Measurements from ENCODE around the gene STAP1.
"Not testable (repeated sequence)": the region's sequence is repeated elsewhere in the genome, so short reads cannot be mapped to it uniquely, and the experiment has no call there.

DNA sequence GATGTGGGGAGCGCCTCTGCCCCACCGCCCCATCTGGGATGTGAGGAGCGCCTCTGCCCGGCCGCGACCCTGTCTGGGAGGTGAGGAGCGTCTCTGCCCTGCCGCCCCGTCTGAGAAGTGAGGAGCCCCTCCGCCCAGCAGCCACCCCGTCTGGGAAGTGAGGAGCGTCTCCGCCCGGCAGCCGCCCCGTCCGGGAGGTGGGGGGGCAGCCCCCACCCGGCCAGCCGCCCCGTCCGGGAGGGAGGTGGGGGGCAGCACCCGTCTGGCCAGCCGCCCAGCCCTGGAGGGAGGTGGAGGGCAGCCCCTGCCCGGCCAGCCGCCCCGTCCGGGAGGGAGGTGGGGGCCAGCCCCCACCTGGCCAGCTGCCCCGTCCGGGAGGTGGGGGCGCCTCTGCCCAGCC, 78.5 kb downstream of the STAP1 start:
- not testable (repeated sequence) for TF ChIP-seq EZH2 (IDR thresholded peaks at IDR 0.05; ENCODE audit: low read depth, low read length, severe bottlenecking); RAD21 (IDR thresholded peaks at IDR 0.05 in 1 of 2, conservative IDR thresholded peaks at IDR 0.05 in 1 of 2; ENCODE audit: low read depth in 2 of 2, low read length in 2 of 2); POLR2A (IDR thresholded peaks at IDR 0.05; ENCODE audit: control extremely low read depth in 1 of 2, low read depth in 2 of 2, low read length in 2 of 2); TAF1 (IDR thresholded peaks at IDR 0.05; ENCODE audit: low read depth, low read length); ASH2L (IDR thresholded peaks at IDR 0.05; ENCODE audit: low read length); JUN (IDR thresholded peaks at IDR 0.05; ENCODE audit: low read depth, low read length); CHD2 (IDR thresholded peaks at IDR 0.05; ENCODE audit: low read length); SUZ12 (IDR thresholded peaks at IDR 0.05; ENCODE audit: low read length); TEAD4 (IDR thresholded peaks at IDR 0.05; ENCODE audit: low read depth, low read length); BCL11A (IDR thresholded peaks at IDR 0.05; ENCODE audit: low read depth in 2 of 2, low read length in 2 of 2)
- TF ChIP-seq, protein P1, sequence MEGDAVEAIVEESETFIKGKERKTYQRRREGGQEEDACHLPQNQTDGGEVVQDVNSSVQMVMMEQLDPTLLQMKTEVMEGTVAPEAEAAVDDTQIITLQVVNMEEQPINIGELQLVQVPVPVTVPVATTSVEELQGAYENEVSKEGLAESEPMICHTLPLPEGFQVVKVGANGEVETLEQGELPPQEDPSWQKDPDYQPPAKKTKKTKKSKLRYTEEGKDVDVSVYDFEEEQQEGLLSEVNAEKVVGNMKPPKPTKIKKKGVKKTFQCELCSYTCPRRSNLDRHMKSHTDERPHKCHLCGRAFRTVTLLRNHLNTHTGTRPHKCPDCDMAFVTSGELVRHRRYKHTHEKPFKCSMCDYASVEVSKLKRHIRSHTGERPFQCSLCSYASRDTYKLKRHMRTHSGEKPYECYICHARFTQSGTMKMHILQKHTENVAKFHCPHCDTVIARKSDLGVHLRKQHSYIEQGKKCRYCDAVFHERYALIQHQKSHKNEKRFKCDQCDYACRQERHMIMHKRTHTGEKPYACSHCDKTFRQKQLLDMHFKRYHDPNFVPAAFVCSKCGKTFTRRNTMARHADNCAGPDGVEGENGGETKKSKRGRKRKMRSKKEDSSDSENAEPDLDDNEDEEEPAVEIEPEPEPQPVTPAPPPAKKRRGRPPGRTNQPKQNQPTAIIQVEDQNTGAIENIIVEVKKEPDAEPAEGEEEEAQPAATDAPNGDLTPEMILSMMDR (IDR thresholded peaks at IDR 0.05; ENCODE audit: control extremely low read depth in 1 of 3, insufficient read depth in 1 of 3, low read depth in 1 of 3, low read length in 3 of 3), result not testable (repeated sequence)
- TF ChIP-seq, protein P2, sequence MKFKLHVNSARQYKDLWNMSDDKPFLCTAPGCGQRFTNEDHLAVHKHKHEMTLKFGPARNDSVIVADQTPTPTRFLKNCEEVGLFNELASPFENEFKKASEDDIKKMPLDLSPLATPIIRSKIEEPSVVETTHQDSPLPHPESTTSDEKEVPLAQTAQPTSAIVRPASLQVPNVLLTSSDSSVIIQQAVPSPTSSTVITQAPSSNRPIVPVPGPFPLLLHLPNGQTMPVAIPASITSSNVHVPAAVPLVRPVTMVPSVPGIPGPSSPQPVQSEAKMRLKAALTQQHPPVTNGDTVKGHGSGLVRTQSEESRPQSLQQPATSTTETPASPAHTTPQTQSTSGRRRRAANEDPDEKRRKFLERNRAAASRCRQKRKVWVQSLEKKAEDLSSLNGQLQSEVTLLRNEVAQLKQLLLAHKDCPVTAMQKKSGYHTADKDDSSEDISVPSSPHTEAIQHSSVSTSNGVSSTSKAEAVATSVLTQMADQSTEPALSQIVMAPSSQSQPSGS (IDR thresholded peaks at IDR 0.05; ENCODE audit: low read length), result not testable (repeated sequence)

Data from H1 (cell line).